ENCODE data around the gene COA7.

- no peak for TF ChIP-seq CTCF (IDR thresholded peaks at IDR 0.05)
- TF ChIP-seq ZFX (IDR thresholded peaks at IDR 0.05; ENCODE audit: borderline replicate concordance) = no peak
Observed at GRCh38 chr1:52713590-52713989, 15.4 kb upstream of the COA7 start.
